OCI-LY7 (cell line): ENCODE measurements around the gene ARHGAP29. TPM values are rescaled to one million over a fixed set of nuclear protein-coding genes. Genes with fewer than 3 reads are reported as not detected.

Experiments used
- BruUV-seq: library from RNA; stranded (reverse); fragments of 400-500 nt; replicated peaks from 2 replicates; lab custom pipeline; 2021; lab: Mats Ljungman, UMichigan
- CTCF ChIA-PET: fragments of 300-600 bp; sonication (Branson Sonifier 250); formaldehyde crosslinking; loops from one replicate; lab custom pipeline; 2022; ENCODE audit warnings: antibody characterized with exemption; ENCODE audit not compliant: unreplicated experiment; lab: Charles Lee
- POLR2A ChIA-PET: fragments of 300-600 bp; sonication (Branson Sonifier 250); formaldehyde crosslinking; loops from one replicate; lab custom pipeline; 2022; ENCODE audit warnings: antibody characterized with exemption; lab: Charles Lee
- DNase-seq: peaks from one replicate; pipeline ENCODE4 v3.0.0-alpha.2; 2015; ENCODE audit warnings: low spot score
- H2AFZ ChIP-seq: fragments of 200-600 bp; sonication (generic), shearing (Covaris generic); 2 replicates; pipeline ENCODE4 v1.6.1; 2014; ENCODE audit warnings: mild to moderate bottlenecking, antibody characterized with exemption, low read length, moderate library complexity
- H3K27ac ChIP-seq: fragments of 200-600 bp; sonication (generic); 2 replicates; pipeline ENCODE4 v1.5.1; 2014; ENCODE audit warnings: mixed run types, low read depth, mild to moderate bottlenecking, moderate library complexity, low read length, inconsistent platforms; ENCODE audit not compliant: poor library complexity, severe bottlenecking
- H3K36me3 ChIP-seq: fragments of 200-600 bp; sonication (generic); 2 replicates; pipeline ENCODE4 v1.6.1; 2014; ENCODE audit warnings: mild to moderate bottlenecking, antibody characterized with exemption, low read length, moderate library complexity, mixed read lengths; ENCODE audit not compliant: insufficient read depth
- H3K4me1 ChIP-seq: fragments of 200-600 bp; sonication (generic); 2 replicates; pipeline ENCODE4 v1.5.1; 2014; ENCODE audit warnings: mild to moderate bottlenecking, low read length; ENCODE audit not compliant: insufficient read depth, poor library complexity, severe bottlenecking
- H3K4me2 ChIP-seq: fragments of 200-600 bp; sonication (generic); 2 replicates; pipeline ENCODE4 v1.6.1; 2014; ENCODE audit warnings: mild to moderate bottlenecking, low read length
- H3K4me3 ChIP-seq: fragments of 200-600 bp; sonication (generic); 2 replicates; pipeline ENCODE4 v1.5.1; 2014; ENCODE audit warnings: mild to moderate bottlenecking, low read depth, low read length; ENCODE audit not compliant: poor library complexity, severe bottlenecking
- H3K79me2 ChIP-seq: fragments of 200-600 bp; sonication (generic); 2 replicates; pipeline ENCODE4 v1.6.1; 2016; ENCODE audit warnings: low read depth, mild to moderate bottlenecking, low read length, moderate library complexity, mixed read lengths; ENCODE audit not compliant: insufficient read depth
- H3K9me2 ChIP-seq: fragments of 200-600 bp; sonication (generic); 2 replicates; pipeline ENCODE4 v1.6.1; 2016; ENCODE audit warnings: mild to moderate bottlenecking, low read length, mixed read lengths; ENCODE audit not compliant: insufficient read depth
- H3K9me3 ChIP-seq: fragments of 200-600 bp; sonication (generic); 2 replicates; pipeline ENCODE4 v1.6.1; 2014; ENCODE audit warnings: mild to moderate bottlenecking, mixed run types, low read length, mixed read lengths
- H4K20me1 ChIP-seq: fragments of 200-600 bp; sonication (generic); 2 replicates; pipeline ENCODE4 v1.6.1; 2014; ENCODE audit warnings: mild to moderate bottlenecking, antibody characterized with exemption, low read length, moderate library complexity, mixed read lengths; ENCODE audit not compliant: insufficient read depth
- EZH2phosphoT487 ChIP-seq: fragments of 200-600 bp; sonication (generic); IDR thresholded peaks from 2 replicates; pipeline ENCODE4 v1.6.1; 2018; ENCODE audit warnings: low read depth, borderline replicate concordance, mild to moderate bottlenecking, mixed run types, antibody characterized with exemption, low read length, moderate library complexity, mixed read lengths
- intact Hi-C: fragments of 100-400 bp; cut with micrococcal nuclease; formaldehyde crosslinking; loops from one replicate; pipeline ENCODE4 v1.10.0; 2022; ENCODE audit not compliant: unreplicated experiment
- total RNA-seq, 2 experiments: library from RNA; depleted of rRNA in 1 of 2; stranded (reverse); fragments of >200 nt in 1 of 2; shearing (Covaris generic) in 1 of 2; gene quantifications; 2 replicates each; pipeline ENCODE4 v1.2.3, GENCODE V29; 2014 to 2022
- TF ChIP-seq, protein P1 (sequence below): fragments of 200-600 bp; sonication (generic); conservative IDR thresholded peaks from 2 replicates; pipeline ENCODE4 v1.5.1; 2014; ENCODE audit warnings: mild to moderate bottlenecking, antibody characterized with exemption, low read length, moderate library complexity, mixed read lengths

The ARHGAP29 gene
- total RNA-seq, 2 experiments from 2014 or later: 0.06 TPM; not detected in 1

DNA sequence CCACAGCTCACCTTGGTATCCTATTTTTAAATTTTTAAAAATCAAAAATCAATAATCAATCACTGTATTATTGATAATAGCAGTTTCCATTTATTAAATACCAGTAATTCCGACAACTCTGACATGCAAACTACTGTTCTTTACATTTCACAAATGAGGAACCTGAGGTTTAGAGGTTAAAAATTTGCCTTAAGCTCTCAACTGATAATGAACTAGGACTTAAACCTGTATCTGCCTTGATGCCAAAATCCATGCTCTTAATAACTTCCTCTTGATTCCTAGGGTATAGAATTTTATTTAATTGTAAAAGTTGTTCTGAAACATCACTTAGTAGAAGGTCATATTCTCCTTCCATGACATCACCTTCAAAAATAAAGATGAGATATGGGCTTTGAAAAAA is 5.6 kb downstream of the ARHGAP29 start:
- CTCF ChIA-PET: no interaction called here
- no peak for TF ChIP-seq EZH2phosphoT487
- TF ChIP-seq, protein P1, sequence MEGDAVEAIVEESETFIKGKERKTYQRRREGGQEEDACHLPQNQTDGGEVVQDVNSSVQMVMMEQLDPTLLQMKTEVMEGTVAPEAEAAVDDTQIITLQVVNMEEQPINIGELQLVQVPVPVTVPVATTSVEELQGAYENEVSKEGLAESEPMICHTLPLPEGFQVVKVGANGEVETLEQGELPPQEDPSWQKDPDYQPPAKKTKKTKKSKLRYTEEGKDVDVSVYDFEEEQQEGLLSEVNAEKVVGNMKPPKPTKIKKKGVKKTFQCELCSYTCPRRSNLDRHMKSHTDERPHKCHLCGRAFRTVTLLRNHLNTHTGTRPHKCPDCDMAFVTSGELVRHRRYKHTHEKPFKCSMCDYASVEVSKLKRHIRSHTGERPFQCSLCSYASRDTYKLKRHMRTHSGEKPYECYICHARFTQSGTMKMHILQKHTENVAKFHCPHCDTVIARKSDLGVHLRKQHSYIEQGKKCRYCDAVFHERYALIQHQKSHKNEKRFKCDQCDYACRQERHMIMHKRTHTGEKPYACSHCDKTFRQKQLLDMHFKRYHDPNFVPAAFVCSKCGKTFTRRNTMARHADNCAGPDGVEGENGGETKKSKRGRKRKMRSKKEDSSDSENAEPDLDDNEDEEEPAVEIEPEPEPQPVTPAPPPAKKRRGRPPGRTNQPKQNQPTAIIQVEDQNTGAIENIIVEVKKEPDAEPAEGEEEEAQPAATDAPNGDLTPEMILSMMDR: no peak
- no peaks in the 10 kb centered on the region for H4K20me1 ChIP-seq
- peaks cover 2% of the 10 kb centered on the region for H3K4me1 ChIP-seq
- no peak overlapping the region for H3K4me2 ChIP-seq
- no peak overlapping the region for H3K4me3 ChIP-seq
- H3K36me3 ChIP-seq: no peaks in the 10 kb centered on the region
- no TSS peak for BruUV-seq
- no peak overlapping the region for H2AFZ ChIP-seq
- no peak overlapping the region for H3K27ac ChIP-seq
- DNase-seq: no peak
- POLR2A ChIA-PET: no interaction called here
- intact Hi-C loops: no loop called here
- H3K79me2 ChIP-seq: no peaks in the 10 kb centered on the region
- no peaks in the 10 kb centered on the region for H3K9me3 ChIP-seq
- H3K9me2 ChIP-seq: no peaks in the 10 kb centered on the region

DNA sequence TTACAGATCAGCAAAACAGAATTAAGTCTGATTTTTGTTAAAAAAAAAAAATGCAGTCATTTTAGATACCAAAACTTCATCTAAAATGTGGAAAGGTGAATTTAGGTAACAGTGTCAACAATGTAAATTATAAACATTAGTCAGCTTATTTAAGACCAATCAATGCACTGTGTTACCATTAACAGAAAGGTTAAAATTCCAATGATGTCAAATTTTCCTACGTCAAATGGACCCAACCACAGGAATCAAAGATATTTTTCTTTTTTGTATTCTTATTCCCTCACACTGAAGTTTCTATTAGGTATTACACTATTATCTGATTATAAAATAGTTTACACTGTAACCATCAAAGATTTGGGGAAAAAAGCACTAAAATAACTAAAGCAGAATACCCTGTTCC is 6.5 kb downstream of the ARHGAP29 start:
- ChIA-PET POLR2A (no interaction called here), CTCF (no interaction called here)
- TF ChIP-seq EZH2phosphoT487: no peak
- TF ChIP-seq, protein P1: no peak
- H3K79me2 ChIP-seq: no peaks in the 10 kb centered on the region
- no peak overlapping the region for H3K4me3 ChIP-seq
- intact Hi-C loops: no loop called here
- no peak overlapping the region for H2AFZ ChIP-seq
- H3K4me1 ChIP-seq: no peaks in the 10 kb centered on the region
- no peak for DNase-seq
- H3K9me2 ChIP-seq: no peaks in the 10 kb centered on the region
- no peaks in the 10 kb centered on the region for H3K9me3 ChIP-seq
- BruUV-seq: no TSS peak
- H3K4me2 ChIP-seq: no peak overlapping the region
- no peaks in the 10 kb centered on the region for H4K20me1 ChIP-seq
- no peaks in the 10 kb centered on the region for H3K36me3 ChIP-seq
- H3K27ac ChIP-seq: no peak overlapping the region

DNA sequence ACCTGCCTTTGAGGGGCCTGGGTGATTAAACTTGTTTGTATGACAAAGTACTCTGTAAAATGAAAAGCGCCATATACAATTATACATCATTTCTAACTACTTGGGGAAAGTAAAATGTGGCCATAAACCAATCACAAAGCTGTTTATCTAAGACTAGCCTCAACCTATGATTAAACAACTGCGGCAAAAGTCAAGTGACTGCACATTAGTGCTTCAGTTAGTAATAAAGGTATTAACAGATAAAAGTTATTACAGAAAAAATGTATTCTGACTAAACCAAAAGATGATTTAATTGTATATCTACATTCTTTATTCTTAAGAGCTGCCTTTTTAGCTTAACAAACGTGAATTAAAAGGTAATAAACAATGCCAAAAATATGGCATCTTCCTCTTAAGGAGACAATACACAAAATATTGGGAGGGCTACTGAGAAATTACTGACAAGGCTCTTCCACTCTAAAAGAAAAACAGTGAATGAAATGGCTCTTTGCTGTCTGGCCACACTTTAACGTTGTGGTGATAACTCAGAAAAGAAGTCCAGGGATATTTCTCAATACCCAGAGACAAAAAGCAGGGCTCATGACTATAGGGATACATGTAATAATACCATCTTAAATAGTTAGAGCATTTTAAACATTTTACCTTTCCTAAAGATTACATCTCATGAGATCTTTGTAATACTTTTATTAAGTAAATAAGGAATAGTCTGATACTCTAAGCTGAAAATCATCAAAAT is 8.6 kb downstream of the ARHGAP29 start:
- no peaks in the 10 kb centered on the region for H4K20me1 ChIP-seq
- H3K36me3 ChIP-seq: no peaks in the 10 kb centered on the region
- no TSS peak for BruUV-seq
- H2AFZ ChIP-seq: no peak overlapping the region
- no peaks in the 10 kb centered on the region for H3K9me2 ChIP-seq
- TF ChIP-seq EZH2phosphoT487: no peak
- TF ChIP-seq, protein P1: no peak
- DNase-seq: no peak
- H3K9me3 ChIP-seq: no peaks in the 10 kb centered on the region
- CTCF ChIA-PET: no interaction called here
- no peaks in the 10 kb centered on the region for H3K4me1 ChIP-seq
- intact Hi-C loops: no loop called here
- no peak overlapping the region for H3K27ac ChIP-seq
- POLR2A ChIA-PET: interaction anchor here (1.0 kb wide), 1 partner anchor 9 kb away, joined by 4 read pairs; no protein-coding TSS in a partner anchor
- no peak overlapping the region for H3K4me3 ChIP-seq
- no peaks in the 10 kb centered on the region for H3K79me2 ChIP-seq
- H3K4me2 ChIP-seq: no peak overlapping the region
